Fibroblast of skin of abdomen (primary cell): ENCODE measurements around the gene VSTM1. TPM values are rescaled to one million over a fixed set of nuclear protein-coding genes. Genes with fewer than 3 reads are reported as not detected.
A peak's percentile ranks its signal among the peaks of the same experiment; 100 is the strongest.
"Not testable (repeated sequence)": the region's sequence is repeated elsewhere in the genome, so short reads cannot be mapped to it uniquely, and the experiment has no call there.

Experiments
- DNase-seq: peaks from one replicate; pipeline ENCODE4 v3.0.0-alpha.2; 2013
- polyA plus RNA-seq, 2 experiments: library from polyadenylated mRNA; unstranded; fragments of 120-200 nt; gene quantifications; one replicate each; pipeline ENCODE4 v1.2.1, GENCODE V29; 2013; ENCODE audit not compliant: insufficient read length in 2 of 2

The VSTM1 gene, protein sequence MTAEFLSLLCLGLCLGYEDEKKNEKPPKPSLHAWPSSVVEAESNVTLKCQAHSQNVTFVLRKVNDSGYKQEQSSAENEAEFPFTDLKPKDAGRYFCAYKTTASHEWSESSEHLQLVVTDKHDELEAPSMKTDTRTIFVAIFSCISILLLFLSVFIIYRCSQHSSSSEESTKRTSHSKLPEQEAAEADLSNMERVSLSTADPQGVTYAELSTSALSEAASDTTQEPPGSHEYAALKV
- not detected for polyA plus RNA-seq (2013, experiment 1 of 2; ENCODE audit: insufficient read length)
- polyA plus RNA-seq (2013, experiment 2 of 2; ENCODE audit: insufficient read length): not detected

DNA sequence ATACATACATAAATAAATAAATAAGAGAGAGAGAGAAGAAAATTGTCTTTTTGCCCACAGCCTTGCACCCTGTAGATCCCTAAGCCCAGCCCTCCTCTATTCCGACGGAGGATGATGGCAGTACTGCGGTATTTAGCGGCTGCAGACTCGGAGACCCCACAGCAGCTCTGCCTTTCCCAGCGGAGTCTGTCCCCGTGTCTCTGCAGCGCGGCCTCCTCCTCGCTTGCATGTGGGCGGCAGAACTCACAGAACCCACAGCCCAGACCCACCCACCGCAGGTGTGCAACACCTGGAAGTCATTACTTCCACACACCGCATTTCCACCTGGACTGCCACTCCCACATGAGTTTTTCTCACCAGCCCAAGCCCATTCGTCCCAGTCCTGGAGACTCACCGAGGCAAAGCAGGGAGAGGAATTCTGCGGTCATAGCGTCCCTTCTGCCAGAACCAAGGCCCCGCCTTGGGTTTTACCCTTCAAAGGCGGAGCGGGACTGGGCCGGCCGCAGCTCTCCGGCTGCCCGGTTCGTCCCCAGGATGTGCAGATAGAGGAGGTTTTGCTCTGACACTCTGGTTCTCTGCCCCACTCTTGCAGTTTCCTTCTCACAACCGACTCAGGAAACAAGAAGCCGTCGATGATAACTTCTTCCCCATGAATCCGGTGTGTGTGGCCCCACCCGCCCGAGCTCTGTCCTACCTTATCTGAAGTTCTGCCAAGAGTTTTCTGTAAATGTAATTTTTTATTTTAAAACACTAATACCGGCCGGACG, at the start of gene VSTM1:
Gene VSTM1, minus strand, starts transcription at position 548 of the 767 bp plus-strand sequence. Its CDS starts 120 bp downstream, at position 428.
- no peak for DNase-seq

DNA sequence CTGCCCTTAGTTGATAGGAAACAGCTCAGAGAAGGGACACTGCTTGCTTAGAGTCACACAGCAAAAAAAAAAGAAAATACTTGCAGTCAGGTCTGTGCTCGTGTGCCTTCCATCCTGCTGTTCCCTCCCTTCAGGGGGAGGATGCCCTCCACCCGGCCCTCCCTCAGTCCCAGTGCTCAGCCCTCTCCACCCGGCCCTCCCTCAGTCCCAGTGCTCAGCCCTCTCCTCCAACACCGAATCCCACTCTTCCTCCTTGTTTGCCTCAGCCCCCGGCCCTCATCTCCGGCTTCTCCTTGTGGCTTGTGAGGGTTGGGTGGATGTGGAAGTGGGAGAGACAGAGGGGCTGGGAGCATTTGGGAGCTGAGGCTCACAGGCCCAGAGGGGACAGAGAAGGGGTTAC, 46.0 kb upstream of the VSTM1 start:
- DNase-seq: no peak

DNA sequence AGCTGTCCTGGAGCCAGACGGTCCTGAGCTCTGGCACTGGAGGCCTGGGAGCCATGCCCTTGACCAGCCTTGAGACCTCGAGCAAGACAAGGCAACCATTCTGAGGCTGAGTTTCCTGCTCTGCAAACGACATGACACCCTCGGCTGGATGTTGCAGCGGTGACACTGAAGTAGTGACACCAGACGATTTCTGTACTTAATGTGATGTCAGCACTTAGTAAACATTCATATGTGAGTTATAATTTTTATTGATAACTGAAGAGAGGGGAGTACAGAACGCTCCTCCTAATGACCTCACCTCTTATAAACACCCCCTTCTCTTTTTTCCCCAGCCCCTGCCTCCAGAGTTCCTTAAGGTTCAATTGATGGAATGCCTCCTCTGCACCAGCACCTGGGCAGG, 44.8 kb upstream of the VSTM1 start:
- DNase-seq: no peak

DNA sequence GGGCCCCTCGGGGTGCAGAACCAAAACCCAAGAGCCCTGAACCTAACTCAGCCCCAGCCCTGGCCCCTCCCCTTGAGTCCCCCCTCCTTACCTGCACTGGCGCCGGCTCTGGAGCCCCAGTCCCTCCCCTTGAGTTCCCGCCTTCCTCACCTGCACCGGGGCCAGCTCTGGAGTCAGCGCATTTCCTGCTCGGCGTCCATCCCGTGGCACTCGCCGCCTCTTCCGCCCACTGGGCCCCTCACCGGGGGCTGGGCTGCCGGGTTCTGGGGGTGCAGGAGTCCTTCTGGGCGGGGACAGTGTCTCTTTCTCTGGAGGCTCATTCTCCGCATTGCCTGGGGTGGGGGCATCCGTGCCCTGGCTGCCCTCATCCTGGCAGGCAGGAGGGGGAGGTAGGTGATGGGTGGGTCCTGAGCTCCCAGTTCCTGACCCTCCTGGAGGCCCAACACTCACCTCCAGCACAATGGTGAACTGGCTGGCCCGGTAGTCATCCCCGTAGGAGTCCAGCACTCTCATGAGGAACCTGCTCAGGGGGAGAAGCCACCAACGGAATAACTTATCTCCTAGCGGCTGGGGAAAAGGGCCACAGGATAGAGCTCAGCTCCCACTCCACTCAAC, 44.3 kb upstream of the VSTM1 start:
- no peak for DNase-seq

DNA sequence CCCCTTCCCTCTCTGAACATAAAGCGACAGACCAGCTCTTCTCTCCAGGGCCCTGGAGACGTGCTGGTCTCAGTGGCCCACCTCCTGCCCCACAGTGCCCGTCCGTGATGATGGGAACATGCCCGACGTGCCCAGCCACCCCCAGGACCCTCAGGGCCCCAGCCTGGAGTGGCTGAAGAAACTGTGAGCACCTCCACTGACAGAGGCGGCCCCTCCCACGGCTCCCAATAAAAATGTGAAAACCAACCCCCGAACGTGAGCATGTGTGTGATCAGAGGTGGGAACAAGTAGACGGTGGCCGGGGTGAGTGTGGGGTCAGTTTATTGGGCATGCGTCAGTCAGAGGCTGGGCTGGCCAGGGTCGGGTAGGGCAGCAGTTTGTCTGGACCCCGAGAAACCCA, 43.0 kb upstream of the VSTM1 start:
- no peak for DNase-seq

DNA sequence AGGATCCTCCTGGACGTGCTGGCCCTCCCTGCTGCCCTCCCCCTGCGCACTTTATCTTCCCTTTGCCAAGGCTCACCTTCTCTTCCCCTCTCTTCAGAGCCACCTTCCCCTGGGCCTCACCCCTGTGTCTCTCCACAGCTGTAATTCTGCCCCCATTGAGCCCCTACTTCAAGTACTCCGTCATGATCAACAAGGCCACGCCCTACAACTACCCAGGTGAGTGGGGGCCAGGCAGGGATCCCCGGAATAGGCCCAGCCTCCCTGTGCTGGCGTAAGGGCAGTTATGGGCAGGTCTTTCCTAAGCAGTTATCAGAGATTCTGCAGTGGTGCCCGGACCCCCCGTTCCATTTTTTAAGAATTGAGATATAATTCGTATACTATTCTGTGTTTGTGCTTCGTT, 42.1 kb upstream of the VSTM1 start:
- no peak for DNase-seq

DNA sequence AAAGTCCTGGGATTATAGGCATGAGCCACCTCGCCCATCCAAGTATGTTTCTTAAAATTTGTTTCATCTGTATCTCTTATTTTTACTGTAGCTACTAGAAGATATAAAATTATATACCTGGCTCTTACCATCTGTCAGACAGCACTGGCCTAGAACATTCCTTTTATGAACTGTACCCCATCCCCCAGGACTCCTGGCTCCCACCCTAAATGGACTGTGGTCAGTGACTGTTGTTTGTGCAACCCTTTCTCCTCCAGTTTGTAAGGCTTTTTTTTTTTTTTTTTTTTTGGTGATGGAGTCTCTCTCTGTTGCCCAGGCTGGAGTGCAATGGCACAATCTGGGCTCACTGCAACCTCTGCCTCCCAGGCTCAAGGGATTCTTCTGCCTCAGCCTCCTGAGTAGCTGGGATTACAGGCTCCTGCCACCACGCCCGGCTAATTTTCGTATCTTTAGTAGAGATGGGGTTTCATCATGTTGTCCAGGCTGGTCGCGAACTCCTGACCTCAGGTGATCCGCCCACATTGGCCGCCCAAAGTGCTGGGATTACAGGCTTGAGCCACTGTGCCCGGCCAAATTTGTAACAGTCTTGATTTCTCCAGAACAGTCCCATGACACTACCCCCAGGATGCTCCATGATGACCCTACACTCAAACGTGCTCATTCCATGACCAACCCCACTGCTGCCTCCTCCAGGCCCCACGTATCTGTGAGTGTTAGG, 41.5 kb upstream of the VSTM1 start:
- DNase-seq: no peak

DNA sequence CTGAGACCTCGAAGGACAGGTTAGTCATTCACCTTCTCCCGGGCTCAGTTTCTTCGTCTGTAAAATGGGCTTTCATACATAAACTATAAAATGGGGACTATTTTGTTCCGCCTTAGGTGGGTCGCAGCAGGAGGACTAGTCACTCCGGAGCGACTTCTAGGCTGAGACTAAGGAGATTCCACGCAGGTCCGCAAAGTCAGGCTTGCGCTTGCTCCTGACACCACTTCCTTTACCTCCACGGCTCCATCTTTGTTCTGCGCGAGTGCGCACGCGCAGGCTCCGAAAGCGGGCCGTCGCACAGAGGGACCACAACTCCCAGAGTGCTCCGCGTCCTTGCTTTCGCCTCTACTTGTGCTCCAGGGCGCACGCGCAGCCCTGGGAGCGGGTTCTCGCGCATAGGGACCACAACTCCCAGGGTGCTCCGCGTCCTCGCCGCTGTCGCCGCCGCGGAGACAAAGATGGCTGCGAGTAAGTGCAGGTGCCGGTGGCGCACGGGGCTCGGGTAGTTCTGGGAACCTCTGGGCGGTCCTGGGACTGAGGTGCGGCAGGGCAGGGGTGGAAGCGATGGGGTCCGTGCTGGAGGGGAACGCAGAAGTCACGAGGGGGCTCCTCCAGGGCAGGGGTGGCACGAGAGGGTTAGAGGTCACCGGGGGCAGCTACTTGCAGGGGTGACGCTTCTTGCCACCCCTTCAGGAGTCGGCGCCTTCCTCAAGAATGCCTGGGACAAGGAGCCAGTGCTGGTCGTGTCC, 38.9 kb upstream of the VSTM1 start, which contains the start of gene NDUFA3:
Gene NDUFA3, plus strand, starts transcription at position 435 of the 749 bp plus-strand sequence. Its CDS starts 24 bp downstream, at position 459.
- peak; percentile 99 for DNase-seq

DNA sequence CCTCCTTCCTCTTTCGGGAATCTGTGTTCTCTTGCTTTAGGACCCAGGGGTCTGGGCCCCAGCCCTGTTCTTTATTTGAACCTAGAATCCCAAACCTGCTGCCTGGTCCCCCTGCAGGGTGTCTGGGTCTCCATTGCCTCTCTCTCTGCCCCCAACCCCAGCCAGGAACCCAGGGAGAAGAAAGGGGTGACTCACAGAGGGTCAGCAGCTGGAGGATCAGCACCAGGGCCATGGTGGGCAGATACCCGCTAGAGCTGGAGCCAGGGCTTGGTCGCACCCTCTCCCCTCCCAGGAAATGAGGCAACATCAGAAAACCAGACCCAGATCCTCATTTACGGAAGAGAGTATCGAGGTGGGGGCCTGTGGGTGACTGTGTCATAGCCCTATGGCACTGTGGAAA, 36.9 kb upstream of the VSTM1 start, which contains the start of gene OSCAR:
Gene OSCAR, minus strand, starts transcription at position 243 of the 400 bp plus-strand sequence. Its CDS starts 11 bp downstream, at position 232.
- peak; percentile 17 for DNase-seq

DNA sequence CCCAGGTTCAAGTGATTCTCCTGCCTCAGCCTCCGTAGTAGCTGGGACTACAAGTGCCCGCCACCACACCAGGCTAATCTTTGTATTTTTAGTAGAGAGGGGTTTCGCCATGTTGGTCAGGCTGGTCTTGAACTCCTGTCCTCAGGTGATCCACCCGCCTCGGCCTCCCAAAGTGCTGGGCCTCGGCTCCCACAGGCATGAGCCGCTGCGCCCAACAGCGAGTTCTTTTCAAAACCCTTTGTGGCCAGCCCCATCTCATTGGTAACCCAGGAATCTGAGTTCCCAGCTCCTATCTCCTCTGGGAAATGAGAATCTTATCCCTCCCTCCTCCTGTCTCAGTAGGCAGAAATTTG, 36.2 kb upstream of the VSTM1 start:
- DNase-seq: not testable (repeated sequence)

DNA sequence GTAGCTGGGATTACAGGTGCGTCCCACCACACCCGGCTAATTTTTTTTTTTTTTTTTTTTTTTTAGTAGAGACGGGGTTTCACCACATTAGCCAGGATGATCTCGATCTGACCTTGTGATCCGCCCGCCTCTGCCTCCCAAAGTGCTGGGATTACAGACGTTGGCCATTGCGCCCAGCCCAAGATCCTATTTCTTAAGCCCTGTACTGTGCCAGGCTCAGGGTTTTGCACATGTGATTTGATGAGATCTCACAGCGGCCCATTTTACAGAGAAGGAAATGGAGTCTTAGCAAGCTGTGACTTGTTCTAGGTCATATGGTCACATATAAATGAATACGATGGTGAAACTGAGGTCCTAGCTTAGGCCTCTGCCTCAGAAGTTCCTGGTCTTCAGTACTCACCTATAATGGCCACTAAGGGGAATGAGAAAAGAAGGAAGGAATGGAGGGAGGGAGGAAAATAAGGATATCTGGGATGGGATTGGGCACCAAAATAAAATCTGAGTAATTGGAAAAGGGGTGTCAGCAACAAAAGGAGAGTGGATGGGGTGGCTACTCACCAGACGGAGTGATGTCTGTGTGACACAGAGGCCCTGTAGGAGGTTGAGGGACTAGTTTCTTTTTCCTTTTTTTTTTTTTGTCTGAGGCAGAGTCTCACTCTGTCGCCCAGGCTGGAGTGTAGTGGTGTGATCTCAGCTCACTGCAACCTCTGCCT, 35.6 kb upstream of the VSTM1 start:
- no peak for DNase-seq

DNA sequence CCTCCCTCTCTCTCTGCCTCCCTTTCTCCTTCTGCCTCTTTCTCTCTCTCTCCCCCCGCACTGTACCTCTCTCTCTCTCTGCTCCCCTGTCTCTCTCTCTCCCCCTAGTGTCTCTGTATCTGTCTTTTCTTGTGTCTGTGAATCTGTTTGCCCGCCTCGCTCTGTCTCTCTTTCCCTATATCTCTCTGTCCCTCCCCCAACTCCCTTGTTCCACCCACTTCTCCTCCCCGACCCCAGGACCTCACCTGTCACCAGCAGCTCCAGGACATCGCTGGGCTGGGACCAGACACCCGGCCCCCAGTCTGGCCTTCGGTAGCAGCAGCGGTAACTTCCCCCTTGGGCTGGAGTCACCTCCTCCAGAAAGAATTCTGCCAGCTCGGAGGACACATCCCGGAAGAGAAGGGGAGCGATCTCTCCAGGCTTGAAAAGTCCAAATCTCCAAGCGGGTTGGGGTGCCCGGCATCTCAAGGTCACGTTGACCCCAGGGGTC, 33.0 kb upstream of the VSTM1 start:
- peak; percentile 51 for DNase-seq

DNA sequence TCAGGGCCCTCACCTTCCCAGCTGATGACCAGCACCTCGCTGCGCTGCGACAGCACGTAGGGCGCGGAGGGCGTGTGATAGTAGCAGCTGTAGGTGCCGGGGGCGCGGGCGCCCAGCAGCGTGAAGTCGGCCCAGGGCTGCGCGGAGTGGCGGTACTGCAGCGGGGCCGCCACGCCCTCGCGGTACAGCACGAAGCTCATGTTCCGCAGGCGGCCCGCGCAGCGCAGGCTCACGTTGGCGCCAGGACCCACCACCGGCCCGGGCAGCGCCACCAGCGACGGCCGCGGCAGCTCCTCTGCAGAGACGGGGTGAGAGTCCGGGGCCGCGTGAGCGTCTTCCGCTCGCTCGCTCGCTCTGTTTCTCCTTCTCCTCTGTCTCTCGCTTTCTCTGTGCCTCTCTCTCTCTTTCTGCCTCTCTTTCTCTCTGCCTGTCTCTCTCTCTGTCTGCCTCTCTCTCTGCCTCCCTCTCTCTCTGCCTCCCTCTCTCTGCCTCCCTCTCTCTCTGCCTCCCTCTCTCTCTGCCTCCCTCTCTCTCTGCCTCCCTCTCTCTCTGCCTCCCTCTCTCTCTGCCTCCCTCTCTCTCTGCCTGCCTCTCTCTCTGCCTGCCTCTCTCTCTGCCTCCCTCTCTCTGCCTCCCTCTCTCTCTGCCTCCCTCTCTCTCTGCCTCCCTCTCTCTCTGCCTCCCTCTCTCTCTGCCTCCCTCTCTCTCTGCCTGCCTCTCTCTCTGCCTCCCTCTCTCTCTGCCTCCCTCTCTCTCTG, 32.3 kb upstream of the VSTM1 start:
- peak; percentile 50 for DNase-seq

DNA sequence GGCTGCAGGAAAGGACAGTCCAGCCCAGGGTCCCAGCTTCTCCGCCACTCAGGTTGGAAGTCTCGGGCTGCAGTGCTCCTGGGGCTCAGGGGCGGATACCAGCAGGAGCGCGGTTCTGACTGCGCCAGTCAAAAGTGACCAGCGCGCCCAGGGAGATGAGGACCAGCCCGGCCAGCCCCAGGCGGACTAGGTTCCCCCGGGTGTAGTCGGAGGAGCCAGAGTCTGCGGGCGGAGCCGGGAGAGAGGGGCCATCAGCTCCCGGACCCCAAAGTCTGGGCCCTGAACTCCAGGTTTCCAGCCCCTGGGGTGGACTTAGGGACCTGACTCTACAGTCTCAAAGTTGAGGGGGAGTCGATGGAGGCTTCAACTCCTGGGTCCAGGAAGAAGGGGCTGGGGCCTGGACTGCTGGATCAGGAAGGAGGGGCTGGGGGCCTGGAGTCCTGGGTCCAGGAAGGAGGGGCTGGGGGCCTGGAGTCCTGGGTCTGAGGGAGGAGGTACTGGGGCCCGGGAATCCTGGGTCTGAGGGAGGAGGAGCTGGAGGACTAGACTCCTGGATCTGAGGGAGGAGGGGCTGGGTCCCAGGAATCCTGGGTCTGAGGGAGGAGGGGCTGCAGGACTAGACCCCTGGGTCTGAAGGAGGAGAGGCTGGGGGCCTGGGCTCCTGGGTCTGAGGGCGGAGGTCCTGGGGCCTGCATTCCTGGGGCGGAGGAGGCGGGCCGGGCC, 31.6 kb upstream of the VSTM1 start:
- no peak for DNase-seq

DNA sequence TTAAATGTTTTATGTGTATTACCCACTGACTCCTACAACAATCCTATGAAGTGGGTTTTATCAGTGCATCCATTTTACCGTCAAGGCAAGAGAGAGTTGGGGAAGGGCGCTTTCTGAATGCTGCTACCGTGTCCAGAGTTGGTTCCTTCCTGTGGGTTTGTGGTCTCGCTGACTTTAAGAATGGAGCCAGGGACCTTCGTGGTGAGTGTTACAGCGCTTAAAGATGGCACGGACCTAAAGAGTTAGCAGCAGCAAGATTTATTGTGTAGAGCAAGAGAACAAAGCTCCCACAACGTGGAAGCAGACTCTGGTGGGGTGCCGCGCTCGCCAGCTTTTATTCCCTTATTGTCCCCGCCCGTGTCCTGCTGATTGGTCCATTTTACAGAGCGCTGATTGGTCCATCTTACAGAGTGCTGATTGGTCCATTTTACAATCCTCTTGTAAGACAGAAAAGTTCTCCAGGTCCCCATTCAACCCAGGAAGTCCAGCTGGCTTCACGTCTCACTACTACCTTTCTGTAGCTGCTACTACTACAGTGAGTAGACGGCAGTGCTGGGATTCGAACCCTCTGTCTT, 30.8 kb upstream of the VSTM1 start:
- DNase-seq: no peak

DNA sequence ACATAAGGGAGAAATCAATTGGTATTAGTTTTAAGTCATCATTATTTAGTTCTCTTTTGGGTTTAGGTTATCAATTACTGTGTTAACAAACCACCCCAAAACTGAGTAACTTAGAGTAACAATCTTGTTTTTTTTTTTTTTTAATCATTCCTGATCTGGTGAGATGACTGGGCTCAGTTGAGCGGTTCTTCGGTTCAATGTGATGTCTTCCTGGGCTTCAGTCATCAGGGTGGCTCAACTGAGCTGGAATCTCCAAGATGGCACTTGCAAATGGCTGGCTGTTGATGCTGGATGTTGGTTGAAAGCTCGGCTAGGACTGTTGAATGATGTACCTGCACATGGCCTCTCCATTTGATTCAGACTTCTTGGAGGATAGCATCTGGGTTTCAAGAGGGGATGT, 20.7 kb upstream of the VSTM1 start:
- DNase-seq: no peak

DNA sequence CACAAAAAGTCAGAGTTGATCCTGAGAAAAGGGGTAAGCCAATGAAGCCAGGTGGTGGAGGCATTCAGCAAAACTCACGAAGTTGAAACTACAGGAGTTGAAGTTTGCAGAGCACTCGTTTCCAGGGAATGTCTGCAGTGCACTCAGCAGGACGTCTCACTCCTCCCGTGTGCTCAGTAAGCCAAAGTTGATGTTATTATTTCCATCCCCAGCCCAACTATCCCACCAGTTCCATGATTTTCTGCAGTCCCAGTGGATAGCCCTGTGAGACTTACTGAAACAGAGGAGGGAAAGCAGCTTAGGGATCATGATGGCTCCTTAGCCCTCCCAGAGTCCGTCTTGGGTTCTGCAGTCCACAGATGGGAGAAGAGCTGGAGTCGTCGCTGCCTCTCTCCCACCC, 17.3 kb upstream of the VSTM1 start, which contains the start of gene TARM1:
Gene TARM1, minus strand, starts transcription at position 334 of the 400 bp plus-strand sequence. Its CDS starts 25 bp downstream, at position 309.
- DNase-seq: no peak

DNA sequence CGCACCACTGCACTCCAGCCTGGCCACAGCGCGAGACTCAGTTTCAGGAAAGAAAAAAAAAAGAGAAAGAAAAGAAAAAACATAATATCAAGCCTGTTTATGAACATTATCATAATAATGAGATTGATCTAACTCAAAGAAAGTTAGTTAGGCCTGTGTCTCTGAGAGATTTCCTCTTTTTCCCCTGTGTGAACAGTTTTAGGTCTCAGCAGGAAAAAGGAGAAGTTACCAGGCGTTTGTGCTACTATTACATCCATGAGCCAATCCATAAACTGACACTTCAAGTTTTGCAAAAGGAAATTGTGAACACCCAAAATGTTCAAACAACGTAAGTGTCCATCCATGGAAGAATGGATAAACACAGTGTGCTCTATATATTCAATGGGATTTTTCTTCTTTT, 13.6 kb upstream of the VSTM1 start:
- DNase-seq: no peak

DNA sequence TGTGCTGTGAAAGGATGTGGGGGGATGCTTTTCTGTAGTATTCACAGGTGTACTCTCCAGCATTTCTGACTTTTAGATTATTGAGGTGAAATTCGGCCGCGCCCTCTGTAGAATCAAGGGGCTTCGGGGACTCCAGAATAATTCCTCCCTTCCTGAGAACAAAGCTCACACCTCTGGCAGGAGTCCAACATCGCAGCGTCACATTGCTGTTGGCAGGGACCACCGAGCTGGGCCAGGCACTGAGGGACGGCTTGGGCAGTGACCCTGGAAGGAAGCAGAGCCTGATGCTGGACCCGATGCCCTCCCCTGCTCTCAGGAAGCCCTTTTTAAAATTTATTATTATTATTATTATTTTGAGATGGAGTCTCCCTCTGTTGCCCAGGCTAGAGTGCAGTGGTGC, 11.2 kb upstream of the VSTM1 start:
- no peak for DNase-seq
